ENCODE results near the gene MVB12B.
"Not testable (repeated sequence)": the region's sequence is repeated elsewhere in the genome, so short reads cannot be mapped to it uniquely, and the experiment has no call there.

Gene MVB12B

GRCh38 chr9:126326228-126327005 is at the start of gene MVB12B:
TSS of gene MVB12B (plus strand) at chr9:126326829. CDS start at chr9:126326930, 101 bp downstream.
- no peak for DNase-seq

- no peak for DNase-seq
Measured at GRCh38 chr9:126283799-126284465, 42.7 kb upstream of the MVB12B start.

GRCh38 chr9:126285652-126286051 is 41.0 kb upstream of the MVB12B start:
- DNase-seq: not testable (repeated sequence)

- DNase-seq: no peak
Measured at GRCh38 chr9:126287166-126287866, 39.3 kb upstream of the MVB12B start.

- no peak for DNase-seq
Measured at GRCh38 chr9:126290871-126291270, 35.8 kb upstream of the MVB12B start.

- DNase-seq: no peak
Measured at GRCh38 chr9:126291925-126292324, 34.7 kb upstream of the MVB12B start.

GRCh38 chr9:126292736-126293521 is 33.7 kb upstream of the MVB12B start:
- DNase-seq: no peak

GRCh38 chr9:126293522-126293889 is 33.1 kb upstream of the MVB12B start:
- no peak for DNase-seq

GRCh38 chr9:126294331-126295081 is 32.1 kb upstream of the MVB12B start:
- no peak for DNase-seq

- DNase-seq: no peak
Measured at GRCh38 chr9:126295082-126295477, 31.5 kb upstream of the MVB12B start.

- DNase-seq: no peak
Measured at GRCh38 chr9:126295516-126295915, 31.1 kb upstream of the MVB12B start.

- no peak for DNase-seq
Measured at GRCh38 chr9:126295936-126296600, 30.6 kb upstream of the MVB12B start.

- no peak for DNase-seq
Measured at GRCh38 chr9:126296687-126297086, 29.9 kb upstream of the MVB12B start.

GRCh38 chr9:126297661-126298060 is 29.0 kb upstream of the MVB12B start:
- no peak for DNase-seq

- DNase-seq: no peak
Measured at GRCh38 chr9:126298063-126298801, 28.4 kb upstream of the MVB12B start.

GRCh38 chr9:126299706-126300276 is 26.8 kb upstream of the MVB12B start:
- DNase-seq: no peak

GRCh38 chr9:126301196-126301595 is 25.4 kb upstream of the MVB12B start:
- DNase-seq: no peak

- DNase-seq: no peak
Measured at GRCh38 chr9:126301985-126302603, 24.5 kb upstream of the MVB12B start.

GRCh38 chr9:126302730-126303129 is 23.9 kb upstream of the MVB12B start:
- DNase-seq: no peak

- DNase-seq: no peak
Measured at GRCh38 chr9:126303488-126303887, 23.1 kb upstream of the MVB12B start.
